HG02759 (cell line): ENCODE results near the gene OPN4.
"Not testable (repeated sequence)": the region's sequence is repeated elsewhere in the genome, so short reads cannot be mapped to it uniquely, and the experiment has no call there.

Source experiments
- ATAC-seq: cut with Tn5 transposase; IDR thresholded peaks from one replicate; pipeline ENCODE4 v1.9.1; 2021; ENCODE audit warnings: mild to moderate bottlenecking, moderate library complexity; ENCODE audit not compliant: unreplicated experiment

Gene OPN4, protein sequence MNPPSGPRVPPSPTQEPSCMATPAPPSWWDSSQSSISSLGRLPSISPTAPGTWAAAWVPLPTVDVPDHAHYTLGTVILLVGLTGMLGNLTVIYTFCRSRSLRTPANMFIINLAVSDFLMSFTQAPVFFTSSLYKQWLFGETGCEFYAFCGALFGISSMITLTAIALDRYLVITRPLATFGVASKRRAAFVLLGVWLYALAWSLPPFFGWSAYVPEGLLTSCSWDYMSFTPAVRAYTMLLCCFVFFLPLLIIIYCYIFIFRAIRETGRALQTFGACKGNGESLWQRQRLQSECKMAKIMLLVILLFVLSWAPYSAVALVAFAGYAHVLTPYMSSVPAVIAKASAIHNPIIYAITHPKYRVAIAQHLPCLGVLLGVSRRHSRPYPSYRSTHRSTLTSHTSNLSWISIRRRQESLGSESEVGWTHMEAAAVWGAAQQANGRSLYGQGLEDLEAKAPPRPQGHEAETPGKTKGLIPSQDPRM

DNA sequence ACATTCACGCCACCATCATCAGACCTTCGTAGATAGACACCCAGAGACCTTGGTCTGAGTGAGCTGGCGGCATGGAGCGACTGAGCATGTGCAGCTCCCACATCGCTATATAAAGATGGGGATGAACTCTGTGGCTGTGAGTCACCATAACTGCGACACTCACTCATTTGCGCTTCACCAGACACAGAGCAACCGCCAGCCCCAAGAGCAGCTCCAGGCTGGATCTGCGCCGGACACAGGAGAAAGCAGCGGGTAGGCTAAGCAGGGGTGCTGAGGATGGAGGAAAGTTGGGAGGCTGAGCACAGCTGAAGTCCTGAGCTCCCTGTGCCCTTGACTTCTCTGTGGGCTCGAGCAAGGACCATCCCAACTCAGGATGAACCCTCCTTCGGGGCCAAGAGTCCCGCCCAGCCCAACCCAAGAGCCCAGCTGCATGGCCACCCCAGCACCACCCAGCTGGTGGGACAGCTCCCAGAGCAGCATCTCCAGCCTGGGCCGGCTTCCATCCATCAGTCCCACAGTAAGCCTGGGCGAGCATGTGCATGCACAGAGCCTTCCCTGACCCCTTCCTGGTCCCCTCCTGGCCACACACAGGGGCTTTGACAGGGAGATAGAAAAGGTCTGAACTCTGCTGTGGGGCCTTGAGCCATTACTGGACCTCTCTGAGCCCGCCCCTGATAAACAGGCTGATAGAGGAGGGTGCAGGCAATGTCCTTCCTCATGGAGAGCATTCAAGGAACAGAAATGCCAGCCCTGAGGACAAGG lies at the start of gene OPN4:
Gene OPN4, plus strand, starts transcription at position 137 of the 762 bp plus-strand sequence. Its CDS starts 237 bp downstream, at position 374.
- ATAC-seq, result no peak

DNA sequence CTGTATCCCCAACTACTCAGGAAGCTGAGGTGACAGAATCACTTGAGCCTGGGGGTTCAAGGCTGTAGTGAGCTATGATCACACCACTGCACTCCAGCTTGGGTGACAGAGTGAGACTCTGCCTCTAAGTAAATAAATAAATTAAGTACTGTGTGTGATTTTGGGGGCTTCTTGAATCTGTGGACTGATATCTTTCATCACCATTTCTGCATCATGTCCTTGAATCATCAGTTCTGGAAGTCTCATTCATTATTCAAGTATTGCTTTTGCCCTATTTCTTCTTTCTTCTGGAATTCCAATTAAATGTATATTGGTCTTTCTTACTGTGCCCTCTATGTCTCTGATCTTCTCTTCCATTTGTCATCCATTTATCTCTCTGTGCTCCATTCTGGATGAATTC lies 46.7 kb upstream of the OPN4 start:
- no peak for ATAC-seq

DNA sequence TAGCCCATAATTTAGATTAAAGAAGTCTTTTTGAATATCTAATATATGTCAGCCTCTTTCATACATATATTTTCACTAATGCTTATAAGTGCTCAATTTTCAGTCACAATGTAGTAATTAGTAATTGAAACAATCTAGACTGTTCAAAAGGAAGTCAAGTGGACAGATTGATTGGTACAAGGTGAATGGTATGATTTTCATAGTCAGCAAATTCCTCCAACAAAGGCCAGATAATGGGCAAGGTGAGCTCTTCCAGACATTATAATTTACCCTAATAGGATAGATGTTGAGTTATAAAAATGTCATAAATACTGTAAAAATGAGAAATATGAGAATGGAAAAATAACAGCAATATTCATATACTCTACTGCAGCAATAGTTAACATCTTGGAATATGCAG lies 44.4 kb upstream of the OPN4 start:
- ATAC-seq, result no peak

DNA sequence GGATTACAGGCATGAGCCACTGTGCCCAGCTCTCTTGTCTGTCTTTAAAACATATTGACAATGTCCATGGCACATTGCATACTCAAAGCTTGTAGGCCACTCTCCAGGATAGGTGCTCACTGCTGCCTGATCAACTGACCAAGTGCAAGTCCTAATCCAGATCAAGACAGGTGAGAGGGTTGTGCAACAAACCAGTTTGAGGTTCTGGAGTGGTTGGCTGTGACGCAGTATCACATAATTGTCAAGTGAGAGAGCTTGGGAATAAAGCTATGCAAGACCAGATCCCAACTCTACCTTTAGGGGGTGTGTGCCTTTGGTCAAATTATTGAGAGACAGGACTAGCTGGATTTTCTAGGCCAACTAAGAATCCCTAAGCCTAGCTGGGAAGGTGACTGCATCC lies 43.0 kb upstream of the OPN4 start:
- no peak for ATAC-seq

DNA sequence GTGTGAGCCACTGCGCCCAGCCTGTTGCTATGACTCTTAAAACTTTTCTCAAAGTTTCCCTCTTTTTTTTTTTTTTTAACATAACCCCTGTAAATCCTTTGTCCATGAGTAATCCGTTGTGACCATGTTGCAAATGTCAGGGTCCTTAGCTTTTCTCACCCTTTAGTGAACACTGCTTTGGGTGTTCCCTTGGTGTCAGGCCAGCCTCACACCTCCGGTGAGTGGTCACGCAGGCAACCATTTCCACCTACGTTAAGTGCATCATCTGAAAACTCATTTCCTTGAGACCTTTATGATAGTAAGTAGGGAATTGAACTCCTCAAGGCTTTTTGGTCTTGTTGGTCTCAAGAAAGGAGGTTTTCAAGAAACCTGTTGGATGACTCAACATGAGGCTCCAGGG lies 41.3 kb upstream of the OPN4 start:
- no peak for ATAC-seq

DNA sequence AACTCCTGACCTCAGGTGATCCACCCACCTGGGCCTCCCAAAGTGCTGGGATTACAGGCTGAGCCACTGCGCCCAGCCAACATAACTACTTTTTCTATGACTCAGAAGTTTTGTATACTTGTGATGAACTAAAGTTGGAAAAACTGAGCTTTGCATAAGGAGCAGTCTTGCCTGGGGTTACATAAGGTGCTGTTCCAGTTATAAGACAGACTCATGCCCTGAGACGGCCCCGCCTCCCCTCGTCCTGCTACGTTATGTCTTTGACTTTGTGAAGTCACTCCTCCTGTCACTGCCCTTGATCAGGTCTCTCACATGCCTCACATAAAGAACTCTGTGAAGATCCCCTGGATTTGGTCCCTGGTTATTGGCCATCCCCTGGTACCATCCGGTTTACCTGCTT lies 40.4 kb upstream of the OPN4 start:
- no peak for ATAC-seq

DNA sequence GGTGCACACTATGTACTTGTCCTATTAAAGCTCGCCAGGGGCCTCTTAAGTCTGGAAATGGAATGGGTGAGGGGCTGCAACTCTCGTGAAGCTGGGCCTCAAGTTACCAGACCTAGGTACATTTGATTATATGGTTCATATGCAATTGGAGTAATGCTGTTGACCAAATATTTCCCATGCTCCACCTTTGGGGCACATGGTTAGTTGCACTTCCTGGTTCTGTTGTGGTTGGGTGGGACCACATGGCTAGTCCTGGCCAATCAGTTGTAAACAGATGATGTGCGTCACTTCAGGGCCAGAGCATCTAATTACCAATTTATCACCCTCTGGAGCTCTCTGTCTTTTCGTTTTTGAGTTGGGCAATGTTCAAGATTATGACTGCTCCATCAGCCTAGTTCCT lies 39.5 kb upstream of the OPN4 start:
- ATAC-seq, result no peak

DNA sequence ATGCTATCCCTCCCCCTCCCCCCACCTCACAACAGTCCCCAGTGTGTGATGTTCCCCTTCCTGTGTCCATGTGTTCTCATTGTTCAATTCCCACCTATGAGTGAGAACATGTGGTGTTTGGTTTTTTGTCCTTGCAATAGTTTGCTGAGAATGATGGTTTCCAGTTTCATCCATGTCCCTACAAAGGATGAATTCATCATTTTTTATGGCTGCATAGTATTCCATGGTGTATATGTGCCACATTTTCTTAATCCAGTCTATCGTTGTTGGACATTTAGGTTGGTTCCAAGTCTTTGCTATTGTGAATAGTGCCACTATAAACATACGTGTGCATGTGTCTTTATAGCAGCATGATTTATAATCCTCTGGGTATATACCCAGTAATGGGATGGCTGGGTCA lies 37.1 kb upstream of the OPN4 start:
- not testable (repeated sequence) for ATAC-seq

DNA sequence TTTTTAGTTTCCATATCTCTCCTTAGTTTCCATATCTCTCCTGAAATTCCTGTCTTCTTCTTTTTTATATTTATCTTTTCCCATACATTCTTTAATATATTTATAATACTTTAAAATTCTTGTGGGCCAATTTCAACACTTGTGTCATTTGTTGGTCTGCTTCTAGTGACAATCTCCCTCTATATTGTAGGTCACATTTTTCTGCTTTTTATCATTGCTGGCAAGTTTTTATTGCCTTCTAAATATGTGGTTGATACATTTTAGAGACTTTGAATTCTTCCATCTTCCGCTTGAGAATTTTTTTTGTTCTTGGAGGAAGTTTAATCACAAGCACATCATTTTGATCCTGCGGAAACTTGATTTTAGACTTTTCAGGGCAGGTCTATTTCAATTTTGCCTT lies 26.0 kb upstream of the OPN4 start:
- ATAC-seq, result no peak

DNA sequence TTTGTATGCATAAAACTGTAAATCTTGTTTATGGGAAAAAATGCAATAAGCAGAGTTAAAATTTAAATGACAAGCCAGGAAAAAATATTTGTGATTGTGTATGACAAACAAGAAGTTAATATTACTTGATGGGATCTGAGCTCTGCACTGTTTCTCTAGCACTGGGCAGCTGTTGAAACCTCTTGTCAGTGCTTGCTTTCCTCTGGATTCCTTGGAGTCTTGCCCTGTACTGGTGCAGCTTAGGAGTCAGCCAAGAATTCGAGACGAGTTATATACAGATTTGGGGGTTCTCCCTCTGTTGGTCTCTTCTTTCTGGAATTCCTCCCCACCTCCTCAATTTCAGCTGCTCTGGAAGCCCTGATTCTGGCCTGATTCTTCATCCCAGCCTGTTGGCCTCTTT lies 24.3 kb upstream of the OPN4 start:
- ATAC-seq, result no peak

DNA sequence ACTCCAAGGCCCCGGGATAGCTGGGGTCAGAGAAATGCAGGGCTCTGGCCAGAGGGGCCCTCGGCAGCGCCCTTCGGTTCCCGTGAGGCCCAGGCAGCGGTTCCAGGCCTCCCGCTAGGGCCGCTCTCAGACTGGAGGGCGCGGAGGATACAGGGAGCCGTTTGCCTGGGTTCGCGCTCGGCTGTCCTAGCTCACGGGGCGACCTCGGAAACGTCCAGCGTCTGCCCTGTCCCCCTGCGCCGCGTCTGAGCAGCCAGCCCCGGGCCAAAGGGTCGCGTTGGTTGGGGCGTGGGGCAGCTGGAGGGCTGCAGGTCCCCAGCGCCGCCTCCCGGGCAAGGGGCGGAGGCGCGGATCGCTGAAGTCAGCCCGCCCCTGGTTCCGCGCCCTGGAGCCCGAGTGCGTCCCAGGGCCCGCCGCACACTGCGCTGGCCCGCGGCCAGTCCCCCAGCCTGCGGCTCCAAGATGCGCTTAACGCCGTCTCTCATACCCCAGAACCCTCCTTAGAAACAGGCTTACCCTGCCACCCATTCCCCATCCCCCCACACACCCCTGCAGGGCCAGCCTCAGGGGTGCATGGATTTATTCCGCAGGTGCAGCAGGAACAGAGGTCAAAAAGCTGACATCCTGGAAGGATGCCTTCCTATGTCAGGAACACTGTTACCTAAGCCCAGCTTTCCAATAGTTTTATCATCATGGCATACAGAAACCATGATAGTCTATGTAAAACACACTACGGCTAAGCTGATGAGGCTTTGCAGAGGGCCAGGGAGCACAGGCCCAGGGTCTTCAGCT lies 22.1 kb upstream of the OPN4 start:
- ATAC-seq, result no peak

DNA sequence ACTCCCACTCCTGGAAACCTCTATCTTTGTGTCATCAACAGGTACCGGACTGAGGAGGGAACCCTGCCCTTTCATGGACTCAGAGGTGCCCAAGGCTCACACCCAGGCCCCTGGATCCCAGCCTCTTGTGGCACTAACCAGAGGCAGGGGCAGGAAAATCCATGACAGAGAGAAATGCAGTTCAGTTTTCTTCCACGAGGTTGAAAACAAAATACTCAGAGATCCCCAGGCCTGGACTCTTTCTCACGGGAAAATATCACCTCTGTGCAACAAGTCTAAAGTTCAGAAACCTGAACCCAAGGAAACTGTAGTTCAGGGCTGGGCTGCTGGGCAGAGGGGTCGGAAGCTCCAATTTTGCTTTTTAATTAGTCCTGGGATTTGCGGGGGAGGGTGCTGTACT lies 21.4 kb upstream of the OPN4 start:
- no peak for ATAC-seq

DNA sequence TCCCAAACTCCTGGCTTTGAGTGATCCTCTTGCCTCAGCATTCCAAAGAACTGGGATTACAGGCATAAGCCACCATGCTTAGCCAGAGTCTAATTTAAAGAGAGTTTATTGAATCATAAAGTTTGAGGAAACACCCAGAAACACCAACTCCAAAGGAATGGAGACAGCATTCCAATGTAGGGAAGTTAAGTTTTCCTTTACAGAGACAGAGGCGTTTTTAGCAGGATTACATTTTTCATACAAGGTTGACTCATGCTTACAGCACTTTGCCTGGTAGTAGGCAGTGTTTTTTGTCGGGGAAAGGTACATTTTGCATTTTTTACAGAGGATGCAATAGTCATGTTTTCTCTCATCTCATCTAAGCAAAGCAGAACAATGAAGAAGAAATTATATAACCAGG lies 18.9 kb upstream of the OPN4 start:
- no peak for ATAC-seq

DNA sequence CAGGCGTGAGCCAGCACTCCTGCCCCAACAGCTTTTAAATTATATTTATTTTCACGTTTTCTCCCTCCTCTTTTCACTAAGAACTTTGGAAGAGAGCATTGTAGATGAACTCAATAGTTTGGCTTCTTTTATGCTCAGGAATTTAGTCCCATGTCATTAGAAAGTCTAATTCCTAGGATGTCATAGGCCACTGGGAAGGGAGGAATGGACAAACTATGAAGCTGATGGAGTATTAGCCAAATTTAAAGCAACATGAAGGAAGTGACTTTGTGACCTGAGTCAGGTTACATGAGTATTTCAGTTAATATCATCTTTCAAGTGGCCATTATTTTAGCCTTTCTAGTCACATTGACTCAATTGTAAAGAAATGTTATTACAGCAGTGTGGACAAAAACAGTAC lies 18.0 kb upstream of the OPN4 start:
- ATAC-seq, result no peak

DNA sequence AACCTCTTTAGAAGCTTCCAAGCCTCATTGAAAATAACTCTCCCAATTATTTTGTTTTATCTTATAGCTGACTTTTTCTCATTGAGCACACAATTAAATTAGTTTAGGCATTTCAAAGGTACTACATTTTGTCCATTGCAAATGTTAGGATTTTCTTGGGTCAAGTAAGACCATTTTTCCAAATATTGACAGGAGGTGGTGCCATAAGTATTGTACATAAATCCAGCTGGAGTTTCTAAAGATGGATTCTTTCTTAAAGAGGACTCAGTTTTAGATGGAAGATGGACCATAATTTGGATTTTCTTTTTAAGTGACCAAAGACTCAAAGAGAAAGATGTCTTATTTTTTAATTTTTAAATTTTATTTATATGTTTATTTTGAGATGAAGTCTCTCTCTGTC lies 12.3 kb upstream of the OPN4 start:
- no peak for ATAC-seq

DNA sequence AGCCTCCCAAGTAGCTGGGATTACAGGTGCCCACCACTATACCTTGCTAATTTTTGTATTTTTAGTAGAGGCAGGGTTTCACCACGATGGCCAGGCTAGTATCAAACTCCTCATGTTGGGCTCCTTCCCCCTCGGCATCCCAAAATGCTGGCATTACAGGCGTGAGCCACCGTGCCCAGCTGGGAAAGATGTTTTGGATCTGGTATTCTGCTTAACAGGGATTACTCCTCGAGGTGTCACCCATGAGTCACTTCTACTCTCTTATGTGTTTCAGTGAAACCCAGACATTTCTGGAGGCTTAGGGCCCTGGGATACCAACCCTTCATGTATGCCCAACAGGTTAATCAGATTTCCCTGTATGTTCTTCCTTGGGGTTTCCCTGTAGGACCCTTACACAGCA lies 11.8 kb upstream of the OPN4 start:
- no peak for ATAC-seq

DNA sequence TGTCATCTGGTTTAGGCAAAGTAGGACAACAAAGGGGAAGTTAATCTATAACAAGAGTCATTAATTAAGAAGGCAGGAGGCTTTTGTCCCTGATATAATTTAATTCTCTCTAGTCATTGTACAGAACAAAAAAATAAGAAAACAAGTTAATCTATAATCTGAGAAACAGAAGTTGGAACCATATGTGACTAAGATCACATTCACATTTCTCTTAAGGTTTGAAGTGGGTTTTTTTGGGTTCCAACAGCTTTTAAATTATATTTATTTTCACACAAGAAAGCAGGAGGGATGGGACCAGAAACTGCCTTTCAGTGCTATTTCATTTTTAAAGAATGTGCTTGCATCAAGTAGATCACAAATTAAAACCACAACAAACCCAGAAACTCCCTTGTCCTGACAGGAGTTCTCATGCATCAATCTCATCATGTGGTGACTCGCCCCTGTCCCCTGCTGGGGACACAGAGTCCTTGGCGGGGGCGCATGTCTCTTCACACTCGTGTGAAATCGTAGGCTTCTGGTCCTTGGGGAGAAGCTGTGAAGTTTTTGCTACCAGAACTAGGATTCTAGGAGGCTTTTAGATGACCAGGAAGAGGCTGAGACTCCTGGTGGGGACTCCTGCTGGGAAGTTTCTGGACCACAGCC lies 10.1 kb upstream of the OPN4 start:
- ATAC-seq, result no peak

DNA sequence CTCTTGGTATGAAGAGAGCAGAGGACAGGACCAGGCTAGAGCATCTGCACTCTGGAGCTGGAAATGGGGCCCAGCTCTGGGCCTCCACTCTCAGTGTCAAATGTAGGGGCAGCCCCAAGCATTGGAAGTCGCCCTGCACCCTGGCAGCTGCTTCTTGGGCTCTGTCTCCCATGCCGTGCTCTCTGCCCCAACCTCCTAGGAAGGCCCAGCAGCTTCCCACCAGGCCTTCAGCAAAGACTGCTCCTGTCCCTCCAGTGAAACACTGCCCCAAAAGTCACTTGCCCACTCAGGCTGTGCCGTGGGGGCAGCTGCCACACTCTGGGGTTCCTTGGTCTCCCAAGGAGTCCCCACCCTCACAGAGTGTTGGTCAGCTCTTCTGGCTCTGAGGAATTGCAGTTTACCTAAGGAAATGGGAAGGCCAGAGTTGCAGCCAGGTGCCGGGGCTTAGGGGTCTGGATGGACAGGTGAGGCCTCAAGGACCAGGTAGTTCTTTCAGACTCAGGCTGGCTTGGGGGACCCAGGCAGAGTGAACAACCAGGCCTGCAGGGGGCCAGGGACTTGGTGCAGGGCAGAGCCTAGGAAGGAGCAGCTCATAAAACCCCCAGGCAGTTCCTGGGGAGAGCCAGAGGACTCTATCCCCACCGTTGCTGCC lies 9.4 kb upstream of the OPN4 start:
- no peak for ATAC-seq

DNA sequence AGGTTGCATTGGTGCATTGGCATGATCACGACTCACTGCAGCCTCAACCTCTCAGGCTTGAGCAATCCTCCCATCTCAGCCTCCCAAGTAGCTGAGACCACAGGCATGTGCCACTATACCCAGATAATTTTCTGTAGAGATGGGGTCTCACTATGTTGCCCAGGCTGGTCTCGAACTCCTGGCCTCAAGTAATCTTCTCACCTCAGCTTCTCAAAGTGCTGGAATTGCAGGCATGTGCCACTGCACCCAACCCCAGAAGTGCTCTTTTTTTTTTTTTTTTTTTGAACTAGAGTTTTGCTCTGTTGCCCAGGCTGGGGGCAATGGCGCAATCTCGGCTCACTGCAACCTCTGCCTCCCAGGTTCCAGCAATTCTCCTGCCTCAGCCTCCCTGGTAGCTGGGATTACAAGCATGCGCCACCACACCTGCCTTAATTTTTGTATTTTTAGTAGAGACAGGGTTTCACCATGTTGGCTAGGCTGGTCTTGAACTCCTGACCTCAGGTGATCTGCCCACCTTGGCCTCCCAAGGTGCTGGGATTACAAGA lies 8.7 kb upstream of the OPN4 start:
- ATAC-seq, result not testable (repeated sequence)

DNA sequence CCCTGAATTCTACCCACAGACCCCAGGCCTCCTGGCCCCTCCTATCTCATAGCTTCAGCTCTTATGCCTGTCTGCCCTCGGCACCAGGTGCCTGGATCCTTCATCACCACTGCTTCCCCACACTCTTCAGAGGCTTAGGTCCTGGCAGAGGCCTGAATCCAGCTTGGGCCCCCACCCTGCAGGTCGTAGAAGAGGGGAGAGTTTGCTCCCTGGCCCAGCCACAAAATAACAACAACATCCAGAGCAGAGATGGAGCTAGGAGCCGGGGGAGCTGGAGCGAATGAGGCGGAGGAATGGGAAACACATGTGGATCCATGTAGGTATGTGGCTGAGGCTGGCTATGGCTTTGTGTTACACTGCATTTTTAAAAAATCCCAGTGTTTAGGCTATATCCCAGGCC lies 7.8 kb upstream of the OPN4 start:
- ATAC-seq, result no peak
